ENCODE measurements around the gene OTUD7B.

Gene OTUD7B

GRCh38 chr1:149927563-149928400 lies 82.7 kb downstream of the OTUD7B start, which contains the start of gene SF3B4:
TSS of gene SF3B4 (minus strand) at chr1:149927803. CDS start at chr1:149927759, 44 bp downstream.
- H3K27ac ChIP-seq (ENCODE audit: insufficient read depth, low read length, poor library complexity, severe bottlenecking): peak within 1 kb of the TSS; percentile 93
- no peaks in the 10 kb centered on the region for H3K27me3 ChIP-seq (replicated peaks; ENCODE audit: control insufficient read depth, insufficient read depth, low read length, poor library complexity, severe bottlenecking)
- peak; percentile 90 to 91 (median 91) for DNase-seq
- peak within 1 kb of the TSS; percentile 85 for H3K4me3 ChIP-seq (ENCODE audit: insufficient read depth, low read depth, low read length, poor library complexity, severe bottlenecking)
- peaks cover 15% of the 10 kb centered on the region for H3K4me1 ChIP-seq (ENCODE audit: control insufficient read depth, insufficient read depth, low read length, poor library complexity, severe bottlenecking)
- H3K9me3 ChIP-seq (ENCODE audit: control insufficient read depth, low read length): no peaks in the 10 kb centered on the region
- H3K36me3 ChIP-seq (ENCODE audit: control insufficient read depth, insufficient read depth, low read length): peaks cover 36% of the 10 kb centered on the region

DNA sequence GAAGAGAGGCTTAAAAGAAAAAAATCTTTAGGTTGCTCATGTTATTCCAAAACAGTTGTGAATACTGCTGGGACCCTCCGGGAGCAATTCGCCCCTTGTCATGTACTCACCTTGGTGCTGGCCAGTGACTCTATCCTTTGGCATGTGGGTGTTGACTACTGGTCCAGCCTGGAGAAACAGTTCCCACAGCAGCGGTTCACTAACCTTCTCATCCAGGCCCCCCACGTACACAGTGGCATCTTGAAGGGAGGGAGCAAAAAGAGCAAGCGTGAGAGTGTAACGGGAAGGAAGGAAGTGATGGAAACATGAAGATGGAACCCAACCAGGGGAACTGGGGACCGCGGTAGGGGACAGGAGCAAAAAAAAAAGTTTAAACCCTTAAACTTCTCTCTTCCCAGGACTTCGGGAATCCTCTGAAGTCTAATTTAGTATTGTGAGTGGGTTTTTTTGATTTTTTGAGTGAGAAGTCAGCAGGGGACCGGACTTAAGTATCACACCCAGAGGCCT lies 83.4 kb downstream of the OTUD7B start:
- Histone ChIP-seq H3K27ac (ENCODE audit: insufficient read depth, low read length, poor library complexity, severe bottlenecking) (peak overlapping the region; percentile 93), H3K27me3 (replicated peaks; ENCODE audit: control insufficient read depth, insufficient read depth, low read length, poor library complexity, severe bottlenecking) (no peaks in the 10 kb centered on the region), H3K4me1 (ENCODE audit: control insufficient read depth, insufficient read depth, low read length, poor library complexity, severe bottlenecking) (peaks cover 15% of the 10 kb centered on the region), H3K4me3 (ENCODE audit: insufficient read depth, low read depth, low read length, poor library complexity, severe bottlenecking) (peak overlapping the region; percentile 85), H3K36me3 (ENCODE audit: control insufficient read depth, insufficient read depth, low read length) (peaks cover 39% of the 10 kb centered on the region), H3K9me3 (ENCODE audit: control insufficient read depth, low read length) (no peaks in the 10 kb centered on the region)
- DNase-seq: no peak

DNA sequence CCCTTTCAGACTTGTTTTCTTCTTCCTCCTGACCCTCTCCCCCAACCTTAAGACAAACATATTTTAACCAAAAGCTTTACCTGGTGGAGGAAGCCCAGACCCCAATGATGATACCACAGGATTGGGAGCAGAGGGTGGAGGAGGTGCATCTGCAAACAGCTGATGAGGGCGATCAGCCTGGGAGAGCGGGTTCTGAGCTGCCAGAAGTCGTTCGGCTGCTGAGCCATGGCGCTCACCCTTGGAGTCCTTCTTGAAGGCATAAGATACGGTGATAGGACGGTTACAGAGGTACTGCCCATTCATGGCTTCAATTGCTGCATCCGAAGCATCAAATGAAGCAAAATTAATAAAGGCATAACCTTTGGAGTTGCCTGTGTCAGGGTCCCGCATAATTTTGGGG lies 84.2 kb downstream of the OTUD7B start:
- no peak overlapping the region for H3K27ac ChIP-seq (ENCODE audit: insufficient read depth, low read length, poor library complexity, severe bottlenecking)
- H3K4me1 ChIP-seq (ENCODE audit: control insufficient read depth, insufficient read depth, low read length, poor library complexity, severe bottlenecking): peaks cover 15% of the 10 kb centered on the region
- no peak overlapping the region for H3K4me3 ChIP-seq (ENCODE audit: insufficient read depth, low read depth, low read length, poor library complexity, severe bottlenecking)
- no peaks in the 10 kb centered on the region for H3K9me3 ChIP-seq (ENCODE audit: control insufficient read depth, low read length)
- no peaks in the 10 kb centered on the region for H3K27me3 ChIP-seq (replicated peaks; ENCODE audit: control insufficient read depth, insufficient read depth, low read length, poor library complexity, severe bottlenecking)
- DNase-seq: no peak
- peaks cover 39% of the 10 kb centered on the region for H3K36me3 ChIP-seq (ENCODE audit: control insufficient read depth, insufficient read depth, low read length)

GRCh38 chr1:149925751-149926150 lies 84.8 kb downstream of the OTUD7B start:
- Histone ChIP-seq H3K36me3 (ENCODE audit: control insufficient read depth, insufficient read depth, low read length) (peaks cover 39% of the 10 kb centered on the region), H3K27ac (ENCODE audit: insufficient read depth, low read length, poor library complexity, severe bottlenecking) (no peak overlapping the region), H3K4me3 (ENCODE audit: insufficient read depth, low read depth, low read length, poor library complexity, severe bottlenecking) (no peak overlapping the region), H3K4me1 (ENCODE audit: control insufficient read depth, insufficient read depth, low read length, poor library complexity, severe bottlenecking) (peaks cover 15% of the 10 kb centered on the region), H3K27me3 (replicated peaks; ENCODE audit: control insufficient read depth, insufficient read depth, low read length, poor library complexity, severe bottlenecking) (no peaks in the 10 kb centered on the region), H3K9me3 (ENCODE audit: control insufficient read depth, low read length) (no peaks in the 10 kb centered on the region)
- DNase-seq: no peak

DNA sequence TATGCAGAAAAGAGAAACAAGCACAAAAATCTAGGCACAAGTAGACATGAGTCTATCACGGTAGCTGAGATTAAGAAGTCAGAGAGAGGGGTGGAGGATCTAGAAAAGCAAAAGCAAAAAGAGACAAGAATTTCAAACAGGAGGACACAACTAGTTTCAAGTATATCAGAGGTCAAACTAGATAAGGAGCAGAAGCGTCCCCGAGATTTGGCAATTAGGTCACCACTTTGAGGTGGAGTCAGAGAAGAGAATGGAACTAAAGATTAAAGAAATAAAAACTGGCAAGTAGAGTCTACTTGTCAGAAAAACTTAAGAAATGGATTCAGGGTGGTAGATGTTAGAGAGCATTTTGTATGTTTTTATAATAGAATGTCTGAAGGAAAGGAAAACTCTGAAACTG lies 85.2 kb downstream of the OTUD7B start:
- DNase-seq: no peak
- Histone ChIP-seq H3K36me3 (ENCODE audit: control insufficient read depth, insufficient read depth, low read length) (peaks cover 39% of the 10 kb centered on the region), H3K4me3 (ENCODE audit: insufficient read depth, low read depth, low read length, poor library complexity, severe bottlenecking) (no peak overlapping the region), H3K27ac (ENCODE audit: insufficient read depth, low read length, poor library complexity, severe bottlenecking) (no peak overlapping the region), H3K27me3 (replicated peaks; ENCODE audit: control insufficient read depth, insufficient read depth, low read length, poor library complexity, severe bottlenecking) (no peaks in the 10 kb centered on the region), H3K9me3 (ENCODE audit: control insufficient read depth, low read length) (no peaks in the 10 kb centered on the region), H3K4me1 (ENCODE audit: control insufficient read depth, insufficient read depth, low read length, poor library complexity, severe bottlenecking) (peaks cover 15% of the 10 kb centered on the region)

DNA sequence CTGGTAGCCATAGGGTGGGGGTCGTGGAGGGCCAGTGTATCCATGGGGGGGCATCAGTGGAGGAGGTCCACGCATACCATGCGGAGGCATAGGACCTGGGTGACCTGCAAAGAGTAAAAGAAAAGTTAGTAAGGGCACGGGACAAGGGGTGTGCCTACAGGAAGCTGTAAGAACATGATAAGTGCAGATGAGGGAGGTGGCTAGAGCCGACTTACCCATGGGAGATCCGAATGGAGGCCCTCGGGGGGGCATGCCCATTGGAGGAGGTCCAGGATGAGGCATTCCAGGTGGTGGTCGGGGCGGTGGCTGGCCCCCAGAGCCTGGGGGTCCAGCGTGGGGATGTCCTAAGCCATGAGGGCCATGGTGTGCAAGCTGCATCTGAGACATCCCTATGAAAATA lies 86.9 kb downstream of the OTUD7B start:
- H3K4me1 ChIP-seq (ENCODE audit: control insufficient read depth, insufficient read depth, low read length, poor library complexity, severe bottlenecking): peaks cover 12% of the 10 kb centered on the region
- no peak overlapping the region for H3K27ac ChIP-seq (ENCODE audit: insufficient read depth, low read length, poor library complexity, severe bottlenecking)
- peaks cover 39% of the 10 kb centered on the region for H3K36me3 ChIP-seq (ENCODE audit: control insufficient read depth, insufficient read depth, low read length)
- H3K9me3 ChIP-seq (ENCODE audit: control insufficient read depth, low read length): no peaks in the 10 kb centered on the region
- H3K27me3 ChIP-seq (replicated peaks; ENCODE audit: control insufficient read depth, insufficient read depth, low read length, poor library complexity, severe bottlenecking): no peaks in the 10 kb centered on the region
- no peak overlapping the region for H3K4me3 ChIP-seq (ENCODE audit: insufficient read depth, low read depth, low read length, poor library complexity, severe bottlenecking)
- no peak for DNase-seq

DNA sequence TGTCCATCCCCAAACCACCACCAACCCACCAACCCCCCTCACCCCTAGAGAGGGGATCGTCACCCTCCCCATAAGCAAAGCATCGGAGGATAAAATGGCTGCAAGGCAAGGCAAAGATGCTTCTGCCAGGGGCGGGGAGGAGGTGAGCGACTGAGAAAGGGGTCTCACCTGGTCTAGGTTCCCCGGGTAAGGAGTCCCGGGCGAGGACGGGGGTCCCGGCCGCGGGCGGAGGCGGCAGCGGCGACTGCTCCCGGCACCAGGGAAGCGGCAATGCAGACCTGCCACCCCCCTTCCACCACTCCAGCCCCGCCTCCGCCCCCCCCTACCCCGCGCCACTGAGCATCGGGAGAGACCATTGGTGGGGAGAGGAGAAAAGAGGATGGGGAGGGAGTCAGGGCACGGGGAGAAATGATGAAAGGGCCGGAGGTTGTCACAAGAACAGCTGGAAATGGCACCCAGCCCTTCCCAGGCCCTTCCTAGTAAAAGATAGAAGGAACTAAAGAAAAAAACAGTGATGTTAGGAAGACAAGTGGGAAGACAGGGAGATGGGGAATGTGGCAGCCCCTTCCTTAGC lies 92.9 kb downstream of the OTUD7B start, which contains the start of gene SV2A:
Gene SV2A, minus strand, starts transcription at position 274 of the 574 bp plus-strand sequence. CDS start 4,004 bp downstream, outside the sequence.
- peak within 1 kb of the TSS; percentile 44 for H3K27ac ChIP-seq (ENCODE audit: insufficient read depth, low read length, poor library complexity, severe bottlenecking)
- no peaks in the 10 kb centered on the region for H3K27me3 ChIP-seq (replicated peaks; ENCODE audit: control insufficient read depth, insufficient read depth, low read length, poor library complexity, severe bottlenecking)
- peaks cover 18% of the 10 kb centered on the region for H3K4me1 ChIP-seq (ENCODE audit: control insufficient read depth, insufficient read depth, low read length, poor library complexity, severe bottlenecking)
- DNase-seq: peak; percentile 23 to 43 (median 39)
- H3K4me3 ChIP-seq (ENCODE audit: insufficient read depth, low read depth, low read length, poor library complexity, severe bottlenecking): peak within 1 kb of the TSS; percentile 79
- no peaks in the 10 kb centered on the region for H3K9me3 ChIP-seq (ENCODE audit: control insufficient read depth, low read length)
- H3K36me3 ChIP-seq (ENCODE audit: control insufficient read depth, insufficient read depth, low read length): peaks cover 2% of the 10 kb centered on the region

DNA sequence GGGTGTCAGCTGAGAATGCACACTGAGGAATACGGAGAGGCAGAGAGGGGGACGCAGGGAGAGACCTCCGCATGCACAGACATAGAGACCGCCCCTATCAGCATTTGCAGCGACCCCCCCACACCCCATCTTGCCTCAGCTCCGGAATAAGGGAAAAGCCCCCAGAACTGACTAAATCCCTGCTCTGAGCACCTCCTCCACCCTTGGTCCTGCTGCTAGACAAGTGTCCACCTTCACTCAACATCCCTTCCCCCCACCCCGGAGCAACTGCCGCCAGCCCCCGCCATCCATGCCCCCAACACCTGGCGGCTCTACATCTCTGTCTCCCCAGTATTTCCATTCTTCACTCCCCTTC lies 93.7 kb downstream of the OTUD7B start:
- no peak for DNase-seq
- no peaks in the 10 kb centered on the region for H3K27me3 ChIP-seq (replicated peaks; ENCODE audit: control insufficient read depth, insufficient read depth, low read length, poor library complexity, severe bottlenecking)
- no peaks in the 10 kb centered on the region for H3K9me3 ChIP-seq (ENCODE audit: control insufficient read depth, low read length)
- H3K4me3 ChIP-seq (ENCODE audit: insufficient read depth, low read depth, low read length, poor library complexity, severe bottlenecking): peak overlapping the region; percentile 79
- H3K27ac ChIP-seq (ENCODE audit: insufficient read depth, low read length, poor library complexity, severe bottlenecking): no peak overlapping the region
- no peaks in the 10 kb centered on the region for H3K36me3 ChIP-seq (ENCODE audit: control insufficient read depth, insufficient read depth, low read length)
- H3K4me1 ChIP-seq (ENCODE audit: control insufficient read depth, insufficient read depth, low read length, poor library complexity, severe bottlenecking): peaks cover 18% of the 10 kb centered on the region

- Histone ChIP-seq H3K4me3 (ENCODE audit: insufficient read depth, low read depth, low read length, poor library complexity, severe bottlenecking) (peak overlapping the region; percentile 79), H3K9me3 (ENCODE audit: control insufficient read depth, low read length) (no peaks in the 10 kb centered on the region), H3K36me3 (ENCODE audit: control insufficient read depth, insufficient read depth, low read length) (no peaks in the 10 kb centered on the region), H3K4me1 (ENCODE audit: control insufficient read depth, insufficient read depth, low read length, poor library complexity, severe bottlenecking) (peaks cover 18% of the 10 kb centered on the region), H3K27ac (ENCODE audit: insufficient read depth, low read length, poor library complexity, severe bottlenecking) (peak overlapping the region; percentile 14), H3K27me3 (replicated peaks; ENCODE audit: control insufficient read depth, insufficient read depth, low read length, poor library complexity, severe bottlenecking) (no peaks in the 10 kb centered on the region)
- no peak for DNase-seq
These were observed 94.2 kb downstream of the OTUD7B start for GRCh38 chr1:149916193-149916897.

All from effector memory CD4-positive, alpha-beta T cell (primary cell).